DOHH2 (cell line): ENCODE data around the gene POLG.

ENCODE experiments used
- H3F3A ChIP-seq: fragments of 200-600 bp; sonication (generic), shearing (Covaris generic); 2 replicates; pipeline ENCODE4 v1.6.0; 2016; ENCODE audit warnings: antibody characterized with exemption, mild to moderate bottlenecking; ENCODE audit not compliant: control insufficient read depth, insufficient read depth
- H3K27ac ChIP-seq: fragments of 200-600 bp; sonication (generic); 2 replicates; pipeline ENCODE4 v1.5.1; 2014; ENCODE audit warnings: low read depth, mild to moderate bottlenecking, low read length, moderate library complexity
- H3K27me3 ChIP-seq: fragments of 200-600 bp; sonication (generic); 2 replicates; pipeline ENCODE4 v1.6.1; 2014; ENCODE audit warnings: mild to moderate bottlenecking, low read length, mixed read lengths; ENCODE audit not compliant: control insufficient read depth
- H3K36me3 ChIP-seq: fragments of 200-600 bp; sonication (generic); 2 replicates; pipeline ENCODE4 v1.6.1; 2014; ENCODE audit warnings: mild to moderate bottlenecking, low read length, moderate library complexity, mixed read lengths; ENCODE audit not compliant: control insufficient read depth
- H3K4me1 ChIP-seq: fragments of 200-600 bp; sonication (generic); 2 replicates; pipeline ENCODE4 v1.6.1; 2014; ENCODE audit warnings: mild to moderate bottlenecking, low read length, mixed read lengths; ENCODE audit not compliant: control insufficient read depth
- H3K4me2 ChIP-seq: fragments of 200-600 bp; sonication (generic); 2 replicates; pipeline ENCODE4 v1.6.0; 2014; ENCODE audit warnings: mild to moderate bottlenecking, low read length, moderate library complexity
- H3K4me3 ChIP-seq: fragments of 200-600 bp; sonication (generic); 2 replicates; pipeline ENCODE4 v1.5.1; 2014; ENCODE audit warnings: mild to moderate bottlenecking, low read length, mixed read lengths
- H3K79me2 ChIP-seq: fragments of 200-600 bp; sonication (generic); 2 replicates; pipeline ENCODE4 v1.6.1; 2014; ENCODE audit warnings: mild to moderate bottlenecking, low read length, mixed read lengths; ENCODE audit not compliant: control insufficient read depth
- H3K9me2 ChIP-seq: fragments of 200-600 bp; sonication (generic); replicated peaks from 2 replicates; pipeline ENCODE4 v1.6.1; 2014; ENCODE audit warnings: mild to moderate bottlenecking, low read length, mixed read lengths; ENCODE audit not compliant: control insufficient read depth
- H3K9me3 ChIP-seq: fragments of 200-600 bp; sonication (generic); 2 replicates; pipeline ENCODE4 v1.6.1; 2014; ENCODE audit warnings: antibody characterized with exemption, low read length, mixed read lengths; ENCODE audit not compliant: control insufficient read depth, insufficient read depth
- H4K20me1 ChIP-seq: fragments of 200-600 bp; sonication (generic); 2 replicates; pipeline ENCODE4 v1.6.0; 2014; ENCODE audit warnings: low read depth, mild to moderate bottlenecking, antibody characterized with exemption, low read length, moderate library complexity; ENCODE audit not compliant: control insufficient read depth, insufficient read depth
- CTCF ChIP-seq: fragments of 200-600 bp; sonication (generic); IDR thresholded peaks from one replicate; pipeline ENCODE4 v1.5.1; 2014; ENCODE audit warnings: antibody characterized with exemption, mild to moderate bottlenecking, low read depth, low read length; ENCODE audit not compliant: poor library complexity, severe bottlenecking
- EZH2phosphoT487 ChIP-seq: fragments of 200-600 bp; sonication (generic); IDR thresholded peaks from 2 replicates; pipeline ENCODE4 v1.6.1; 2017; ENCODE audit warnings: borderline replicate concordance, mild to moderate bottlenecking, antibody characterized with exemption, low read length, moderate library complexity, mixed read lengths

Gene POLG

GRCh38 chr15:89368566-89369223, 34.1 kb upstream of the POLG start:
- Histone ChIP-seq H3K4me1 (no peaks in the 10 kb centered on the region), H3K27me3 (peaks cover 62% of the 10 kb centered on the region), H3K9me2 (no peaks in the 10 kb centered on the region), H3K9me3 (no peaks in the 10 kb centered on the region), H3K4me2 (no peak overlapping the region), H4K20me1 (no peaks in the 10 kb centered on the region), H3K27ac (no peak overlapping the region), H3K4me3 (no peak overlapping the region), H3K36me3 (no peaks in the 10 kb centered on the region), H3K79me2 (no peaks in the 10 kb centered on the region), H3F3A (no peaks in the 10 kb centered on the region)
- TF ChIP-seq CTCF (no peak), EZH2phosphoT487 (no peak)

- Histone ChIP-seq H3K4me1 (no peaks in the 10 kb centered on the region), H4K20me1 (no peaks in the 10 kb centered on the region), H3K9me3 (no peaks in the 10 kb centered on the region), H3K79me2 (no peaks in the 10 kb centered on the region), H3K4me3 (no peak overlapping the region), H3K9me2 (no peaks in the 10 kb centered on the region), H3K36me3 (no peaks in the 10 kb centered on the region), H3K4me2 (no peak overlapping the region), H3F3A (no peaks in the 10 kb centered on the region), H3K27ac (no peak overlapping the region), H3K27me3 (peaks cover 64% of the 10 kb centered on the region)
- TF ChIP-seq CTCF: no peak
- TF ChIP-seq EZH2phosphoT487: no peak
These were observed 33.1 kb upstream of the POLG start for GRCh38 chr15:89367485-89368451.

GRCh38 chr15:89366656-89367393, 32.2 kb upstream of the POLG start:
- H3K4me1 ChIP-seq: no peaks in the 10 kb centered on the region
- H3K9me3 ChIP-seq: no peaks in the 10 kb centered on the region
- no peak overlapping the region for H3K4me3 ChIP-seq
- no peak for TF ChIP-seq EZH2phosphoT487
- no peak for TF ChIP-seq CTCF
- no peaks in the 10 kb centered on the region for H4K20me1 ChIP-seq
- no peak overlapping the region for H3K27ac ChIP-seq
- peaks cover 68% of the 10 kb centered on the region for H3K27me3 ChIP-seq
- no peaks in the 10 kb centered on the region for H3F3A ChIP-seq
- H3K79me2 ChIP-seq: no peaks in the 10 kb centered on the region
- no peaks in the 10 kb centered on the region for H3K36me3 ChIP-seq
- H3K9me2 ChIP-seq: no peaks in the 10 kb centered on the region
- H3K4me2 ChIP-seq: no peak overlapping the region
